IMR-90 (cell line): ENCODE results near the gene FBXL7. TPM values are rescaled to one million over a fixed set of nuclear protein-coding genes. Genes with fewer than 3 reads are reported as not detected.
A peak's percentile ranks its signal among the peaks of the same experiment; 100 is the strongest.

Experiments used
- ATAC-seq: fragments of 200-7000 bp; cut with Tn5 transposase; 2 replicates; pipeline ENCODE4 v1.9.1; 2020; ENCODE audit warnings: low read depth, mild to moderate bottlenecking, moderate library complexity
- BruUV-seq: library from RNA; stranded (reverse); fragments of 400-500 nt; replicated peaks from 2 replicates; lab custom pipeline; 2021; lab: Mats Ljungman, UMichigan
- CTCF ChIA-PET: fragments of 300-600 bp; formaldehyde crosslinking; extraction: SDS; loops from one replicate; lab custom pipeline; 2021; ENCODE audit warnings: antibody characterized with exemption; lab: Yijun Ruan, JAX
- POLR2A ChIA-PET: fragments of 300-600 bp; sonication (Branson Sonifier 250); formaldehyde crosslinking; loops from one replicate; lab custom pipeline; 2022; ENCODE audit warnings: antibody characterized with exemption; ENCODE audit not compliant: unreplicated experiment; lab: Charles Lee
- DNase-seq: peaks from one replicate; pipeline ENCODE4 v3.0.0; 2013
- H2AFZ ChIP-seq: replicated peaks from 2 replicates; pipeline ENCODE3; 2013; ENCODE audit warnings: low read length, mild to moderate bottlenecking; ENCODE audit not compliant: poor library complexity
- H2AK5ac ChIP-seq: 2 replicates; pipeline ENCODE4 v1.6.1; 2013; ENCODE audit warnings: low read depth, low read length, inconsistent platforms
- H2AK9ac ChIP-seq: replicated peaks from 2 replicates; pipeline ENCODE3; 2013; ENCODE audit warnings: mild to moderate bottlenecking, low read depth, low read length, moderate library complexity; ENCODE audit not compliant: poor library complexity
- H2BK120ac ChIP-seq: 2 replicates; pipeline ENCODE4 v1.6.1; 2013; ENCODE audit warnings: low read depth, low read length, inconsistent platforms
- H2BK15ac ChIP-seq: 3 replicates; pipeline ENCODE4 v1.6.1; 2013; ENCODE audit warnings: low read depth, low read length, inconsistent platforms
- H2BK20ac ChIP-seq: 2 replicates; pipeline ENCODE4 v1.6.1; 2013; ENCODE audit warnings: low read depth, mild to moderate bottlenecking, inconsistent platforms, low read length, moderate library complexity
- H2BK5ac ChIP-seq: 2 replicates; pipeline ENCODE4 v1.6.1; 2013; ENCODE audit warnings: mild to moderate bottlenecking, low read depth, low read length, inconsistent platforms; ENCODE audit not compliant: poor library complexity, severe bottlenecking
- H3K14ac ChIP-seq: replicated peaks from 2 replicates; pipeline ENCODE4 v1.6.1; 2013; ENCODE audit warnings: low read depth, low read length, inconsistent platforms
- H3K18ac ChIP-seq: 2 replicates; pipeline ENCODE4 v1.6.1; 2013; ENCODE audit warnings: low read depth, low read length, control low read depth
- H3K23ac ChIP-seq: 2 replicates; pipeline ENCODE4 v1.6.1; 2013; ENCODE audit warnings: low read depth, low read length, inconsistent platforms
- H3K27ac ChIP-seq: 2 replicates; pipeline ENCODE4 v1.5.1; 2013; ENCODE audit warnings: mild to moderate bottlenecking, control low read depth, low read length; ENCODE audit not compliant: insufficient read depth
- H3K27me3 ChIP-seq: 2 replicates; pipeline ENCODE4 v1.6.1; 2013; ENCODE audit warnings: low read length; ENCODE audit not compliant: control insufficient read depth, insufficient read depth
- H3K36me3 ChIP-seq: 2 replicates; pipeline ENCODE4 v1.6.1; 2013; ENCODE audit warnings: low read length, mixed read lengths; ENCODE audit not compliant: control insufficient read depth, insufficient read depth
- H3K4ac ChIP-seq: 2 replicates; pipeline ENCODE4 v1.6.1; 2013; ENCODE audit warnings: low read depth, low read length, inconsistent platforms
- H3K4me1 ChIP-seq: 2 replicates; pipeline ENCODE4 v1.6.1; 2013; ENCODE audit warnings: low read length, mixed read lengths; ENCODE audit not compliant: control insufficient read depth, insufficient read depth
- H3K4me2 ChIP-seq: 2 replicates; pipeline ENCODE4 v1.6.1; 2013; ENCODE audit warnings: low read depth, mild to moderate bottlenecking, control low read depth, low read length, moderate library complexity
- H3K4me3 ChIP-seq: 2 replicates; pipeline ENCODE4 v1.5.1; 2013; ENCODE audit warnings: low read depth, mild to moderate bottlenecking, control low read depth, low read length, moderate library complexity; ENCODE audit not compliant: insufficient read depth
- H3K56ac ChIP-seq: 2 replicates; pipeline ENCODE4 v1.6.1; 2013; ENCODE audit warnings: low read length, inconsistent platforms; ENCODE audit not compliant: insufficient read depth; ENCODE audit errors: extremely low read depth
- H3K79me1 ChIP-seq, 2 experiments: 2 replicates each; pipeline ENCODE4 v1.6.1; 2013; ENCODE audit warnings: low read length in 2 of 2, inconsistent platforms in 1 of 2, low read depth in 1 of 2
- H3K9ac ChIP-seq: 2 replicates; pipeline ENCODE4 v1.6.1; 2013; ENCODE audit warnings: low read depth, low read length, control low read depth
- H3K9me1 ChIP-seq: 2 replicates; pipeline ENCODE4 v1.6.1; 2013; ENCODE audit warnings: low read length, inconsistent platforms; ENCODE audit not compliant: insufficient read depth
- H3K9me3 ChIP-seq: 2 replicates; pipeline ENCODE4 v1.6.1; 2013; ENCODE audit warnings: low read length; ENCODE audit not compliant: control insufficient read depth, insufficient read depth
- H4K20me1 ChIP-seq: 2 replicates; pipeline ENCODE4 v1.6.1; 2013; ENCODE audit warnings: low read length, inconsistent platforms; ENCODE audit not compliant: insufficient read depth
- H4K5ac ChIP-seq: 2 replicates; pipeline ENCODE4 v1.6.1; 2013; ENCODE audit warnings: mild to moderate bottlenecking, low read depth, low read length, control low read depth
- H4K8ac ChIP-seq, 2 experiments: 2 replicates each; pipeline ENCODE4 v1.6.1; 2013; ENCODE audit warnings: low read depth in 2 of 2, low read length in 2 of 2, control low read depth in 1 of 2, inconsistent platforms in 1 of 2
- H4K91ac ChIP-seq: 2 replicates; pipeline ENCODE4 v1.6.1; 2013; ENCODE audit warnings: low read depth, low read length, inconsistent platforms; ENCODE audit not compliant: insufficient read depth
- BHLHE40 ChIP-seq: fragments of 150-350 bp; IDR thresholded peaks from 2 replicates; pipeline ENCODE4 v1.6.1; 2016; ENCODE audit warnings: mild to moderate bottlenecking, low read depth, low read length
- RAD21 ChIP-seq: IDR thresholded peaks from 2 replicates; pipeline ENCODE4 v1.6.1; 2012; ENCODE audit warnings: low read length, improper control_type of control experiment
- WGBS, 2 experiments: methylation state at CpG; one replicate each; pipeline versions ENCODE4 v1.1.5 to v1.1.7; 2013; ENCODE audit warnings: missing lambda C conversion rate in 2 of 2; ENCODE audit not compliant: insufficient read length in 1 of 2; ENCODE audit errors: extremely low coverage in 2 of 2; 5-methylcytosine and 5-hydroxymethylcytosine counted together
- dilution Hi-C: fragments of 300-500 bp; cut with HindIII; formaldehyde crosslinking; loops from one replicate; pipeline ENCODE4 v1.14.3; 2018; ENCODE audit warnings: low sequenced_read_pairs; ENCODE audit not compliant: unreplicated experiment
- in situ Hi-C: fragments of 300-500 bp; cut with MboI; formaldehyde crosslinking; loops from 3 replicates; pipeline ENCODE4 v1.14.3; 2019; ENCODE audit warnings: low sequenced_read_pairs, inconsistent platforms, mixed read lengths
- intact Hi-C: fragments of 100-400 bp; cut with micrococcal nuclease; formaldehyde crosslinking; loops from 2 replicates; pipeline ENCODE4 v1.10.0; 2022
- polyA plus RNA-seq, 3 experiments: library from polyadenylated mRNA; depleted of rRNA; stranded (reverse); fragments of >200 nt; gene quantifications; 2 replicates each; pipeline ENCODE4 v1.2.3, GENCODE V29; 2012; ENCODE audit warnings: low replicate concordance in 1 of 3
- total RNA-seq: library from RNA; depleted of rRNA; stranded (reverse); fragments of >200 nt; gene quantifications from 2 replicates; pipeline ENCODE4 v1.2.3, GENCODE V29; 2012
- TF ChIP-seq, protein P1 (sequence below): fragments of 150-350 bp; IDR thresholded peaks from 2 replicates; pipeline ENCODE4 v1.6.1; 2016; ENCODE audit warnings: low read depth, mild to moderate bottlenecking, low read length, moderate library complexity, borderline replicate concordance
- TF ChIP-seq, protein P2 (sequence below): conservative IDR thresholded peaks from 2 replicates; pipeline ENCODE4 v1.5.1; 2012; ENCODE audit warnings: mild to moderate bottlenecking, low read depth, low read length, improper control_type of control experiment

FBXL7 gene
- total and polyA plus RNA-seq, 2 of the 4 experiments (the other 2 are of a cell fraction): 4.1 to 10.2 TPM

DNA sequence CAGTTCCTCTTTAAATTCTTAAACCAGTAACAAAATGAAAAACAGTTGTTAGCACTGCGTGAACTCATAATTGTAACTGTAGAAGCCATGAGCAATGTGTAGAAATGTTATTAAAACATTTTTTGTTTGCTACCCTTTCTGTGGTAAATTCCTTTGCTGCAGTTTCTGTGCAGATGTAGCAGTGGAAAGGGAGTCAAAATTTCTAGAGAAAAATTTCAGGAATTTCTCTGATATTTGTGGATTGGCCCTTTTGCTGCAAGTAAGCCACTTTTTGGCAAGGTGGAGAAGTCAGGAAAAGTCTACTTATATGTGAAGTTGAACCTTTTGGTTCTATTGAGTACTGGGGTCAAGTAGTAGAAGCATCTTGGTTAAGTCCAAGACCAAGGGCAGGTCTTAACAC, 10.1 kb downstream of the FBXL7 start:
- Histone ChIP-seq H2BK20ac (no peak overlapping the region), H4K20me1 (peaks cover 6% of the 10 kb centered on the region; the same call in 1 of the 2 replicates), H4K5ac (peak overlapping the region; percentile 23; the same call in 1 of the 2 replicates), H2AK9ac (no peak overlapping the region), H3K4ac (no peak overlapping the region), H2BK15ac (no peak overlapping the region), H3K9ac (no peak overlapping the region), H3K9me1 (peaks cover 4% of the 10 kb centered on the region; the same call in 1 of the 2 replicates), H3K4me2 (peak overlapping the region; percentile 22; the same call in 1 of the 2 replicates), H3K27ac (no peak overlapping the region), H3K79me1 (peaks cover 25 to 63% of the 10 kb centered on the region in 2 experiments), H3K18ac (no peak overlapping the region), H2BK120ac (no peak overlapping the region), H3K36me3 (no peaks in the 10 kb centered on the region), H3K27me3 (no peaks in the 10 kb centered on the region), H3K9me3 (no peaks in the 10 kb centered on the region), H4K91ac (no peak overlapping the region), H2AFZ (no peak overlapping the region), H3K23ac (no peak overlapping the region), H3K4me3 (no peak overlapping the region), H2AK5ac (no peak overlapping the region), H4K8ac (no peak overlapping the region), H3K4me1 (peaks cover 10% of the 10 kb centered on the region), H3K14ac (no peak overlapping the region), H3K56ac (no peak overlapping the region), H2BK5ac (no peak overlapping the region)
- no CpG with 5 or more reads among the region's 1 CpG for WGBS, 2 experiments
- dilution Hi-C loops (no loop called here), intact Hi-C loops (loop anchor here (5.0 kb wide), 1 partner anchor 297 kb away; no protein-coding TSS in a partner anchor), in situ Hi-C loops (loop anchor here (25.0 kb wide), 1 partner anchor 798 kb away; no protein-coding TSS in a partner anchor)
- CTCF ChIA-PET: no interaction called here
- DNase-seq: peak; percentile 35
- no TSS peak for BruUV-seq
- peak; percentile 85 for ATAC-seq
- TF ChIP-seq RAD21: no peak
- TF ChIP-seq BHLHE40: no peak
- TF ChIP-seq, protein P1, sequence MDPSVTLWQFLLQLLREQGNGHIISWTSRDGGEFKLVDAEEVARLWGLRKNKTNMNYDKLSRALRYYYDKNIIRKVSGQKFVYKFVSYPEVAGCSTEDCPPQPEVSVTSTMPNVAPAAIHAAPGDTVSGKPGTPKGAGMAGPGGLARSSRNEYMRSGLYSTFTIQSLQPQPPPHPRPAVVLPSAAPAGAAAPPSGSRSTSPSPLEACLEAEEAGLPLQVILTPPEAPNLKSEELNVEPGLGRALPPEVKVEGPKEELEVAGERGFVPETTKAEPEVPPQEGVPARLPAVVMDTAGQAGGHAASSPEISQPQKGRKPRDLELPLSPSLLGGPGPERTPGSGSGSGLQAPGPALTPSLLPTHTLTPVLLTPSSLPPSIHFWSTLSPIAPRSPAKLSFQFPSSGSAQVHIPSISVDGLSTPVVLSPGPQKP: no peak
- TF ChIP-seq, protein P2, sequence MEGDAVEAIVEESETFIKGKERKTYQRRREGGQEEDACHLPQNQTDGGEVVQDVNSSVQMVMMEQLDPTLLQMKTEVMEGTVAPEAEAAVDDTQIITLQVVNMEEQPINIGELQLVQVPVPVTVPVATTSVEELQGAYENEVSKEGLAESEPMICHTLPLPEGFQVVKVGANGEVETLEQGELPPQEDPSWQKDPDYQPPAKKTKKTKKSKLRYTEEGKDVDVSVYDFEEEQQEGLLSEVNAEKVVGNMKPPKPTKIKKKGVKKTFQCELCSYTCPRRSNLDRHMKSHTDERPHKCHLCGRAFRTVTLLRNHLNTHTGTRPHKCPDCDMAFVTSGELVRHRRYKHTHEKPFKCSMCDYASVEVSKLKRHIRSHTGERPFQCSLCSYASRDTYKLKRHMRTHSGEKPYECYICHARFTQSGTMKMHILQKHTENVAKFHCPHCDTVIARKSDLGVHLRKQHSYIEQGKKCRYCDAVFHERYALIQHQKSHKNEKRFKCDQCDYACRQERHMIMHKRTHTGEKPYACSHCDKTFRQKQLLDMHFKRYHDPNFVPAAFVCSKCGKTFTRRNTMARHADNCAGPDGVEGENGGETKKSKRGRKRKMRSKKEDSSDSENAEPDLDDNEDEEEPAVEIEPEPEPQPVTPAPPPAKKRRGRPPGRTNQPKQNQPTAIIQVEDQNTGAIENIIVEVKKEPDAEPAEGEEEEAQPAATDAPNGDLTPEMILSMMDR: no peak
- POLR2A ChIA-PET: no interaction called here
